Measurements from ENCODE around the gene NSG1. TPM values are rescaled to one million over a fixed set of nuclear protein-coding genes. Genes with fewer than 3 reads are reported as not detected.

The NSG1 gene
- total and polyA plus RNA-seq, 2 donors (not counting 3 experiments of a cell fraction or from before 2014, with no cell fraction given) = 2.0 to 2.9 TPM

- dilution Hi-C loops (cut with MboI; ENCODE audit: extremely low pct_ligation_motif_present, low sequenced_read_pairs) (no loop called here), intact Hi-C loops (cut with micrococcal nuclease) (loop anchor here (10.0 kb wide), 1 partner anchor 454 kb away; no protein-coding TSS in a partner anchor)
- FAIRE-seq (no peak), DNase-seq (ENCODE audit: low read depth, low spot score) (no peak)
- Histone ChIP-seq H3K4me3 (replicated peaks in 1 of 3; ENCODE audit: insufficient read depth in 1 of 3, low read depth in 1 of 3, low read length in 3 of 3) (no peak overlapping the region), H3K9me3 (replicated peaks; ENCODE audit: control insufficient read depth, insufficient read depth, low read length) (no peaks in the 10 kb centered on the region), H4K20me1 (replicated peaks; ENCODE audit: control insufficient read depth, extremely low read depth, insufficient read depth, low read length) (peaks cover 2% of the 10 kb centered on the region), H3K4me1 (ENCODE audit: control insufficient read depth, extremely low read depth, insufficient read depth, low read length) (peaks cover 2% of the 10 kb centered on the region), H3K27me3 (ENCODE audit: control insufficient read depth in 2 of 2, insufficient read depth in 2 of 2, low read length in 2 of 2) (no peaks in the 10 kb centered on the region), H3K27ac (ENCODE audit: insufficient read depth, low read depth, low read length) (no peak overlapping the region), H3K9me1 (replicated peaks; ENCODE audit: control insufficient read depth, extremely low read depth, insufficient read depth, low read length) (no peaks in the 10 kb centered on the region), H3K79me2 (ENCODE audit: control insufficient read depth, insufficient read depth, low read length) (no peaks in the 10 kb centered on the region), H3K9ac (replicated peaks; ENCODE audit: extremely low read depth, insufficient read depth, low read length) (no peak overlapping the region), H3K36me3 (ENCODE audit: control insufficient read depth in 2 of 2, extremely low read depth in 1 of 2, insufficient read depth in 2 of 2, low read length in 2 of 2) (peaks cover 2 to 9% of the 10 kb centered on the region in 2 experiments), H3K4me2 (ENCODE audit: insufficient read depth, low read length) (no peak overlapping the region), H2AFZ (ENCODE audit: low read depth, low read length) (no peak overlapping the region)
- BruUV-seq (replicated peaks) = no TSS peak
- ChIA-PET POLR2A (no interaction called here), CTCF (no interaction called here)
- TF ChIP-seq MYC (IDR thresholded peaks at IDR 0.05; ENCODE audit: low read depth, low read length) = no peak
- no peak for TF ChIP-seq GATA2 (IDR thresholded peaks at IDR 0.05; ENCODE audit: insufficient read depth, insufficient read length, low read depth, low read length)
- no peak for TF ChIP-seq POLR2AphosphoS5 (IDR thresholded peaks at IDR 0.05; ENCODE audit: insufficient read depth, low read depth, low read length)
- TF ChIP-seq EZH2 (IDR thresholded peaks at IDR 0.05; ENCODE audit: borderline replicate concordance, low read depth, low read length, severe bottlenecking) = no peak
- TF ChIP-seq JUN (IDR thresholded peaks at IDR 0.05; ENCODE audit: borderline replicate concordance, insufficient read depth, insufficient read length, low read depth) = no peak
- no peak for TF ChIP-seq POLR2A (IDR thresholded peaks at IDR 0.05; ENCODE audit: low read depth, low read length)
- TF ChIP-seq CTCF (IDR thresholded peaks at IDR 0.05; ENCODE audit: extremely low read depth in 1 of 2, insufficient read depth in 1 of 2, low read depth in 1 of 2, low read length in 2 of 2) = no peak
- TF ChIP-seq MAX (IDR thresholded peaks at IDR 0.05; ENCODE audit: insufficient read depth, insufficient read length) = no peak
- TF ChIP-seq FOS (IDR thresholded peaks at IDR 0.05; ENCODE audit: borderline replicate concordance, insufficient read depth, low read length) = no peak
These were observed 52.0 kb downstream of the NSG1 start for GRCh38 chr4:4438891-4439290.

Data from endothelial cell of umbilical vein (primary cell).